ENCODE data around the gene PRDM5.

Gene PRDM5

DNA sequence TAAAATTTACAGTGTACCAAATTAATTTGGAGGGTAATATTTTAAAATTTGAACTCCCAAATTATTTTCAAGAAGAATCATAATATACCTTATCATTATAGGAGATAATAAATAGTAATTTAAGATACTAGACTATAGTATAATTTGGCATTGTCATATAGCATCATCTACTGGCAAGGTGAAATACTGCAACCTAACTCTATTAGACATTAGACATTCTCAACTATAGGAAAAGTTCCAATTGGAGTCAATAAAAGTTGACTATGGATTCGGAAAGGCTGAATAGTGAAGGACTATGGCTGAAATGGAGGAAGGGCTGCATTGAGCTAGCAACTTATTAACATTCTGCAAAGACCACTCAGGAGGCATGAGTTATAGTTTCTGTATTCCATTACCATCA lies 113.0 kb downstream of the PRDM5 start:
- no peaks in the 10 kb centered on the region for H3K4me1 ChIP-seq (ENCODE audit: insufficient read depth, insufficient read length)
- no peak for TF ChIP-seq SUZ12 (IDR thresholded peaks at IDR 0.05; ENCODE audit: extremely low read depth, insufficient read depth, insufficient read length)
- no peak for TF ChIP-seq ZNF274 (IDR thresholded peaks at IDR 0.05; ENCODE audit: low read depth, low read length)
- no peak for TF ChIP-seq YY1 (IDR thresholded peaks at IDR 0.05; ENCODE audit: insufficient read depth, insufficient read length)
- H3K27me3 ChIP-seq (ENCODE audit: insufficient read depth, insufficient read length): no peaks in the 10 kb centered on the region
- H3K36me3 ChIP-seq (ENCODE audit: insufficient read depth, insufficient read length, low read length): no peaks in the 10 kb centered on the region
- DNase-seq (ENCODE audit: low read depth, low spot score): no peak
- H3K9me3 ChIP-seq (ENCODE audit: insufficient read depth, low read length): peaks cover 22% of the 10 kb centered on the region
- H3K9ac ChIP-seq (ENCODE audit: insufficient read length, low read depth): no peak overlapping the region
- H3K4me3 ChIP-seq (ENCODE audit: insufficient read length, low read depth): no peak overlapping the region

DNA sequence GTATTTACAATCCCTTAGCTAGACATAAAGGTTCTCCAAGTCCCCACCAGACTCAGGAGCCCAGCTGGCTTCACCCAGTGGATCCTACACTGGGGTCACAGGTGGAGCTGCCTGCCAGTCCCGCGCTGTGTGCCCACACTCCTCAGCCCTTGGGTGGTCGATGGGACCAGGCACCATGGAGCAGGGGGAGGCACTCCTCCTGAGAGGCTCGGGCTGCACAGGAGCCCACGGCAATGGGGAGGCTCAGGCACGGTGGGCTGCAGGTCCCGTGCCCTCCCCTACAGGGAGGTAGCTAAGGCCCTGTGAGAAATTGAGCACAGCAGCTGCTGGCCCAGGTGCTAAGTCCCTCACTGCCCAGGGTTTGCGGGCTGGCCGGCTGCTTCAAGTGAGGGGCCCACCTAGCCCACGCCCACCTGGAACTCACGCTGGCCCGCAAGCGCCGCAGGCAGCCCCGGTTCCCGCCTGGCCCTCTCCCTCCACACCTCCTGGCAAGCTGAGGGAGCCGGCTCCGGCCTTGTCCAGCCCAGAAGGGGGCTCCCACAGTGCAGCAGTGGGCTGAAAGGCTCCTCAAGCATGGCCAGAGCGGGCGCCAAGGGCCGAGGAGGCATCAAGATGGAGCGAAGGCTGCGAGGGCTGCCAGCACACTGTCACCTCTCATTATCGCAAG lies 113.9 kb downstream of the PRDM5 start:
- H3K36me3 ChIP-seq (ENCODE audit: insufficient read depth, insufficient read length, low read length): no peaks in the 10 kb centered on the region
- TF ChIP-seq ZNF274 (IDR thresholded peaks at IDR 0.05; ENCODE audit: low read depth, low read length): no peak
- no peak for TF ChIP-seq SUZ12 (IDR thresholded peaks at IDR 0.05; ENCODE audit: extremely low read depth, insufficient read depth, insufficient read length)
- TF ChIP-seq YY1 (IDR thresholded peaks at IDR 0.05; ENCODE audit: insufficient read depth, insufficient read length): no peak
- DNase-seq (ENCODE audit: low read depth, low spot score): no peak
- H3K4me1 ChIP-seq (ENCODE audit: insufficient read depth, insufficient read length): no peaks in the 10 kb centered on the region
- H3K9me3 ChIP-seq (ENCODE audit: insufficient read depth, low read length): peaks cover 22% of the 10 kb centered on the region
- H3K4me3 ChIP-seq (ENCODE audit: insufficient read length, low read depth): no peak overlapping the region
- H3K27me3 ChIP-seq (ENCODE audit: insufficient read depth, insufficient read length): no peaks in the 10 kb centered on the region
- H3K9ac ChIP-seq (ENCODE audit: insufficient read length, low read depth): no peak overlapping the region

DNA sequence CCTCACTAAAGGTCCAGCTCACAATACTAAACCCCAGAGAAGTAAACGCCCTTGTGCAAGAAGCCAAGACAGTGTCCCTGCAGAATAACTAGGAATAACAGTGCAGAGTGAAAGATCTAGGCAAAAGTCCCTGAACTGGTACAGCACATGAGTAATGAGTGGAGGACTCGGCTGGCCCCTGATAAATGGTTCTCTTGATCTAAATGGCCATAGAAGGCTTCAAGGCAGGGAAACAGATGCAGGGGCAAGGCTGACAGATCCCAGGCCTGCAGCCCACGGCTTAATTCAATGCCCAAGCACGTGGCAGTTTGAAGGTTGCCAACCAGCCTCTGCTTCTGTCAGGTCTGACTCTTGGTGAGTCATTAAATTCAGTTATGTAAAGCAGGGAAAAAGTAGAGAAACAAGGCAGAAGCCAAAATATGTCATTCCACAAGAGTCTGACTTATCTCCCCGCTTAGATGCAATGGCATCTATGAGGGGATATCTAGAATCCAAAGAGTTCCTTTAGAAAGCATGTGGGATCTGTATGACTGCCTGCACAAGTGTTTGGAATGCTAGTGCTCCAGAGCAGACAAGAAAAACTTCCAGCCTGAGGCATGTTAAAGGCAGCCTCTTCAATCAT lies 121.3 kb downstream of the PRDM5 start:
- H3K4me3 ChIP-seq (ENCODE audit: insufficient read length, low read depth): no peak overlapping the region
- TF ChIP-seq YY1 (IDR thresholded peaks at IDR 0.05; ENCODE audit: insufficient read depth, insufficient read length) (no peak), SUZ12 (IDR thresholded peaks at IDR 0.05; ENCODE audit: extremely low read depth, insufficient read depth, insufficient read length) (no peak), ZNF274 (IDR thresholded peaks at IDR 0.05; ENCODE audit: low read depth, low read length) (no peak)
- H3K27me3 ChIP-seq (ENCODE audit: insufficient read depth, insufficient read length): no peaks in the 10 kb centered on the region
- H3K36me3 ChIP-seq (ENCODE audit: insufficient read depth, insufficient read length, low read length): no peaks in the 10 kb centered on the region
- no peaks in the 10 kb centered on the region for H3K4me1 ChIP-seq (ENCODE audit: insufficient read depth, insufficient read length)
- no peak overlapping the region for H3K9ac ChIP-seq (ENCODE audit: insufficient read length, low read depth)
- H3K9me3 ChIP-seq (ENCODE audit: insufficient read depth, low read length): no peaks in the 10 kb centered on the region
- no peak for DNase-seq (ENCODE audit: low read depth, low spot score)

DNA sequence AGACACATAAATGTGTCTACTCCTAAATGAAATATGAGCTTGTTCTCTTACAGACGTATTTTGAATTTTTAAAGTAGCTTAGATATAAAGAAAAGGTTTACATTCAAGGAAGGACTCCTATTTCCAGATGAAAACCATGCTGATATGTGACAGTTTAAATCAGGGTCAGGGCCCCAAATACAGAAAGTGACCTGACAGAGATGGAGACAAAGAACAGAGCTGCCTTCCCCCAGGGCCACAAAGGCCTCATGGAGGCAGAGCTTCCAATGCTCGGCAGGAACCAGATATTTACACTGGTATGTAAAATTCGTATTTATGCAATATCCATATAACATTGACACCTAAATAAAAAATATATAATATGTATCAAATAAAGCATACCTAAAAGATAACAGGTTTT lies 124.0 kb downstream of the PRDM5 start:
- Histone ChIP-seq H3K9me3 (ENCODE audit: insufficient read depth, low read length) (no peaks in the 10 kb centered on the region), H3K4me1 (ENCODE audit: insufficient read depth, insufficient read length) (no peaks in the 10 kb centered on the region), H3K4me3 (ENCODE audit: insufficient read length, low read depth) (no peak overlapping the region), H3K9ac (ENCODE audit: insufficient read length, low read depth) (no peak overlapping the region), H3K36me3 (ENCODE audit: insufficient read depth, insufficient read length, low read length) (no peaks in the 10 kb centered on the region), H3K27me3 (ENCODE audit: insufficient read depth, insufficient read length) (no peaks in the 10 kb centered on the region)
- TF ChIP-seq YY1 (IDR thresholded peaks at IDR 0.05; ENCODE audit: insufficient read depth, insufficient read length) (no peak), SUZ12 (IDR thresholded peaks at IDR 0.05; ENCODE audit: extremely low read depth, insufficient read depth, insufficient read length) (no peak), ZNF274 (IDR thresholded peaks at IDR 0.05; ENCODE audit: low read depth, low read length) (no peak)
- no peak for DNase-seq (ENCODE audit: low read depth, low spot score)

DNA sequence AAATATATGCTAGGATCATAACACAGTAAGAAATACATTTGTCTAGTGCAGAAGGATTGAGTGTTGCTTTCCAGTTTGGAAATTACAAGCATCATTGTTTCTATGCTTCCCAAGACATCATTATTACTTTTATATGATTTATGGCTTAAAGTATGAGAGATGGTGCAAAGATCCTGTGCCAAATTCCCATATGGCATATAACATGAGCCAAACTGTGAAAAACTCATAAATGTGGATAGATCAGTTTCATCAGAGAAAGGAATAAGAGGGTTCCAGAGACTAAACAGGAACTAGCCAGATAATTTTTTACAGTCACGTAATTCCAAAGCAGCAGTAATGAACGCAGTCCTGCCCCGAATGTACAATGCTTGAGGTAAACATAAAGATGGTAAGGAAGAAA lies 126.3 kb downstream of the PRDM5 start:
- Histone ChIP-seq H3K4me3 (ENCODE audit: insufficient read length, low read depth) (no peak overlapping the region), H3K4me1 (ENCODE audit: insufficient read depth, insufficient read length) (no peaks in the 10 kb centered on the region), H3K36me3 (ENCODE audit: insufficient read depth, insufficient read length, low read length) (no peaks in the 10 kb centered on the region), H3K9ac (ENCODE audit: insufficient read length, low read depth) (no peak overlapping the region), H3K27me3 (ENCODE audit: insufficient read depth, insufficient read length) (no peaks in the 10 kb centered on the region), H3K9me3 (ENCODE audit: insufficient read depth, low read length) (no peaks in the 10 kb centered on the region)
- TF ChIP-seq ZNF274 (IDR thresholded peaks at IDR 0.05; ENCODE audit: low read depth, low read length) (no peak), YY1 (IDR thresholded peaks at IDR 0.05; ENCODE audit: insufficient read depth, insufficient read length) (no peak), SUZ12 (IDR thresholded peaks at IDR 0.05; ENCODE audit: extremely low read depth, insufficient read depth, insufficient read length) (no peak)
- DNase-seq (ENCODE audit: low read depth, low spot score): no peak

DNA sequence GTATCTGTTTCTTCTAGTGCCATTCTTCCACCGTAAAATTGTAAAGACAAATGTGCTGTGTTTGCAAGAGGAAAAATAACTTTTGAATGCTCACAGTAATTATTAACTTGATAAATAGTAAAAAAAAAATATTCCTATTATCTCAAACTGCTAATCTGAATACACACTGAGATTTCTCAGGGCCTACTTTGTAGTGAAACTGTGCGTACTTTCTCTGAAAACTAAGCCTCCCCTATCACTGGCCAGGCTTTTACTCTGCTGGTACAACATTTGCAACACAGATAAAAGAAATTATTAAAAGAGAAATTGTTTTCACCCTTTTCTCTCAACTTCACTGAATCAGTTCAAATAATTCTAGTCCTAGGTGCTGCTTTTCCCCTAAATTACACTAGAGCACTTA lies 137.3 kb downstream of the PRDM5 start:
- DNase-seq (ENCODE audit: low read depth, low spot score): no peak
- no peak for TF ChIP-seq SUZ12 (IDR thresholded peaks at IDR 0.05; ENCODE audit: extremely low read depth, insufficient read depth, insufficient read length)
- TF ChIP-seq ZNF274 (IDR thresholded peaks at IDR 0.05; ENCODE audit: low read depth, low read length): no peak
- no peak for TF ChIP-seq YY1 (IDR thresholded peaks at IDR 0.05; ENCODE audit: insufficient read depth, insufficient read length)
- Histone ChIP-seq H3K4me1 (ENCODE audit: insufficient read depth, insufficient read length) (no peaks in the 10 kb centered on the region), H3K36me3 (ENCODE audit: insufficient read depth, insufficient read length, low read length) (no peaks in the 10 kb centered on the region), H3K27me3 (ENCODE audit: insufficient read depth, insufficient read length) (no peaks in the 10 kb centered on the region), H3K9ac (ENCODE audit: insufficient read length, low read depth) (no peak overlapping the region), H3K4me3 (ENCODE audit: insufficient read length, low read depth) (no peak overlapping the region), H3K9me3 (ENCODE audit: insufficient read depth, low read length) (no peaks in the 10 kb centered on the region)

DNA sequence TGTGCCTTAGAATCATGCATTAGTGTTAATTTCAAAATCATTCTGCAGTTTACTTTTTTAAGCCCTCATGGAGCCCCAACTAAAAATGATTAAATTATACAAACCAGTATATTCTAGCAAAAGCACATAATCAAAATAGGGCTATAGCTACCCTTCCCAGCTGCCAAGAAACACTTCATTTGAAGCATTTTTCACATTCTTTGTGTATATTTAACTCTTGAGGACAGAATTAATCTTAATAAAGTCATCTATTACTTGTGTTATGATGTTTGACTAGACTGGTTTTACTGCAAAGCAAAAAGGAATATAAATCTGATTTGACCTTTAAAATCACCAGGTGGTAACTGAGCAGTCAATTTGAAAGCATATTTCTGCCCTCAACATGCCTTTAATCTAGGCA lies 145.1 kb downstream of the PRDM5 start:
- Histone ChIP-seq H3K9ac (ENCODE audit: insufficient read length, low read depth) (no peak overlapping the region), H3K36me3 (ENCODE audit: insufficient read depth, insufficient read length, low read length) (no peaks in the 10 kb centered on the region), H3K4me1 (ENCODE audit: insufficient read depth, insufficient read length) (no peaks in the 10 kb centered on the region), H3K9me3 (ENCODE audit: insufficient read depth, low read length) (no peaks in the 10 kb centered on the region), H3K27me3 (ENCODE audit: insufficient read depth, insufficient read length) (no peaks in the 10 kb centered on the region), H3K4me3 (ENCODE audit: insufficient read length, low read depth) (no peak overlapping the region)
- DNase-seq (ENCODE audit: low read depth, low spot score): no peak
- TF ChIP-seq SUZ12 (IDR thresholded peaks at IDR 0.05; ENCODE audit: extremely low read depth, insufficient read depth, insufficient read length): no peak
- TF ChIP-seq YY1 (IDR thresholded peaks at IDR 0.05; ENCODE audit: insufficient read depth, insufficient read length): no peak
- no peak for TF ChIP-seq ZNF274 (IDR thresholded peaks at IDR 0.05; ENCODE audit: low read depth, low read length)

Data from NT2/D1 (cell line).